Measurements from ENCODE around the gene ABHD14A. TPM values are rescaled to one million over a fixed set of nuclear protein-coding genes. Genes with fewer than 3 reads are reported as not detected.

The ABHD14A gene
- total RNA-seq, 1 donor: 18.8 TPM

DNA sequence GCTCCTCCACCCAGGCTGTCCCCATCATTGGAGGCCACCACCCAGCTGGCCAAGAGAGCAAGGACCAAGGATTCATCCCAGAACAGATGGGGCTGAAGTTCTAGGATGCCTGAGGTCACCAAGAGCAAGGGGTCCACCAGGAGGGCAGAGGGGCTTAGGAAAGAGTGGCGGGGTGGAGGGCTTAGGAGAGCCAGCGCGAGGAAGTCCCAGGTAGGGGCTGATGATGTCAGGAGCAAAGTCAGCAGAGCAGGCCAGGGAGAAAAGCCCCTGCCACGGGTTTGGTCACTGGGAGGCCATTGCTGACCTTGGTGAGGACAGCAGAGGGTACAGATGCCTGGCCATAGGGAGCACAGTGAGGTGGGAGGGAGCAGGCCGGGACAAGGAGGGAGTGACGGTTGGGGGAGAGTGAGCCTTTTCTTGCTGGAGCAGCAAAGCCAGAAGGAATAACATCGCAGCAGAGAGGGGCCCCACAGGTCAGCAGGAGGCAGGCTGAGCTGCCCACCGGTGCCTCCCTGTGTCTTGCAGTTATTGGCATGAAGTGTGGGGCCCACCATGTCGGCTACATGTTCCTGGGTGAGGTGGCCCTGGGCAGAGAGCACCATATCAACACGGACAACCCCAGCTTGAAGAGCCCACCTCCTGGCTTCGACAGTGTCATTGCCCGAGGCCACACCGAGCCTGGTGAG, 27.5 kb upstream of the ABHD14A start:
- no peak overlapping the region for H3K27ac ChIP-seq (ENCODE audit: low read depth, low read length)
- H3K4me3 ChIP-seq (ENCODE audit: insufficient read depth, low read length): no peak overlapping the region
- H4K20me1 ChIP-seq (ENCODE audit: insufficient read depth, low read length): no peaks in the 10 kb centered on the region
- H3K4me1 ChIP-seq (ENCODE audit: insufficient read depth, low read length): peaks cover 11% of the 10 kb centered on the region
- DNase-seq (ENCODE audit: insufficient read length, low spot score, missing footprints): peak; percentile 50
- H3K79me2 ChIP-seq (ENCODE audit: insufficient read depth, low read length): no peaks in the 10 kb centered on the region
- TF ChIP-seq, protein P1, sequence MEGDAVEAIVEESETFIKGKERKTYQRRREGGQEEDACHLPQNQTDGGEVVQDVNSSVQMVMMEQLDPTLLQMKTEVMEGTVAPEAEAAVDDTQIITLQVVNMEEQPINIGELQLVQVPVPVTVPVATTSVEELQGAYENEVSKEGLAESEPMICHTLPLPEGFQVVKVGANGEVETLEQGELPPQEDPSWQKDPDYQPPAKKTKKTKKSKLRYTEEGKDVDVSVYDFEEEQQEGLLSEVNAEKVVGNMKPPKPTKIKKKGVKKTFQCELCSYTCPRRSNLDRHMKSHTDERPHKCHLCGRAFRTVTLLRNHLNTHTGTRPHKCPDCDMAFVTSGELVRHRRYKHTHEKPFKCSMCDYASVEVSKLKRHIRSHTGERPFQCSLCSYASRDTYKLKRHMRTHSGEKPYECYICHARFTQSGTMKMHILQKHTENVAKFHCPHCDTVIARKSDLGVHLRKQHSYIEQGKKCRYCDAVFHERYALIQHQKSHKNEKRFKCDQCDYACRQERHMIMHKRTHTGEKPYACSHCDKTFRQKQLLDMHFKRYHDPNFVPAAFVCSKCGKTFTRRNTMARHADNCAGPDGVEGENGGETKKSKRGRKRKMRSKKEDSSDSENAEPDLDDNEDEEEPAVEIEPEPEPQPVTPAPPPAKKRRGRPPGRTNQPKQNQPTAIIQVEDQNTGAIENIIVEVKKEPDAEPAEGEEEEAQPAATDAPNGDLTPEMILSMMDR (IDR thresholded peaks at IDR 0.05; ENCODE audit: extremely low read depth, low read depth, low read length): no peak
- H3K4me2 ChIP-seq (ENCODE audit: insufficient read depth, low read length): no peak overlapping the region
- no peaks in the 10 kb centered on the region for H3K27me3 ChIP-seq (ENCODE audit: insufficient read depth, low read length)
- peaks cover 24% of the 10 kb centered on the region for H3K36me3 ChIP-seq (ENCODE audit: insufficient read depth, low read length)
- H2AFZ ChIP-seq (ENCODE audit: low read length): no peak overlapping the region
- no peaks in the 10 kb centered on the region for H3K9me3 ChIP-seq (ENCODE audit: low read depth, low read length)

- no peak overlapping the region for H3K4me3 ChIP-seq (ENCODE audit: insufficient read depth, low read length)
- H3K36me3 ChIP-seq (ENCODE audit: insufficient read depth, low read length): peaks cover 24% of the 10 kb centered on the region
- no peak overlapping the region for H3K27ac ChIP-seq (ENCODE audit: low read depth, low read length)
- H3K27me3 ChIP-seq (ENCODE audit: insufficient read depth, low read length): no peaks in the 10 kb centered on the region
- H3K79me2 ChIP-seq (ENCODE audit: insufficient read depth, low read length): no peaks in the 10 kb centered on the region
- no peaks in the 10 kb centered on the region for H3K9me3 ChIP-seq (ENCODE audit: low read depth, low read length)
- peaks cover 7% of the 10 kb centered on the region for H3K4me1 ChIP-seq (ENCODE audit: insufficient read depth, low read length)
- no peak overlapping the region for H3K4me2 ChIP-seq (ENCODE audit: insufficient read depth, low read length)
- TF ChIP-seq, protein P1 (IDR thresholded peaks at IDR 0.05; ENCODE audit: extremely low read depth, low read depth, low read length): no peak
- no peaks in the 10 kb centered on the region for H4K20me1 ChIP-seq (ENCODE audit: insufficient read depth, low read length)
- peak; percentile 18 for DNase-seq (ENCODE audit: insufficient read length, low spot score, missing footprints)
- H2AFZ ChIP-seq (ENCODE audit: low read length): no peak overlapping the region
These were observed 26.8 kb upstream of the ABHD14A start for GRCh38 chr3:51948016-51948580.

DNA sequence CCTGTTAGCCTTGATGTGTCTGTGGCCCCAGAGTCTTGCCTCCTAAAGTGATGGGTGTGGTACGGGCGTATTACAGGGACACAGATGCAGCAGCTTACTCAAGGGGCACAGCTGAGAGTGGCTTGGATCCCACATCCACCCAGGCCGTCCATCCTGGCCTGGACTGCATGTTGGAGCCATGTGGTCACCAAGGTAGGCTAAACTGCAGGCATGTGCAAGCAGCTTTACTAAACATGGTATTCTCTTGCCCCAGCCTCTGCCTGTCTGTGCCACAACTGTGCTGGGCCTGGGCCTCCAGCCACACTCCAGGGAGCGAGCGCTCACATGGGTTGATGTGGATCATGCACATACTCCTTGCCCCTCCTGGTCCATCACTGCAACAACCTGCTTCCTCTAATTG, 25.7 kb upstream of the ABHD14A start:
- H3K79me2 ChIP-seq (ENCODE audit: insufficient read depth, low read length): no peaks in the 10 kb centered on the region
- no peak overlapping the region for H3K4me2 ChIP-seq (ENCODE audit: insufficient read depth, low read length)
- H3K4me3 ChIP-seq (ENCODE audit: insufficient read depth, low read length): no peak overlapping the region
- H3K9me3 ChIP-seq (ENCODE audit: low read depth, low read length): no peaks in the 10 kb centered on the region
- H2AFZ ChIP-seq (ENCODE audit: low read length): no peak overlapping the region
- peaks cover 22% of the 10 kb centered on the region for H3K36me3 ChIP-seq (ENCODE audit: insufficient read depth, low read length)
- peaks cover 11% of the 10 kb centered on the region for H3K4me1 ChIP-seq (ENCODE audit: insufficient read depth, low read length)
- H3K27me3 ChIP-seq (ENCODE audit: insufficient read depth, low read length): no peaks in the 10 kb centered on the region
- H3K27ac ChIP-seq (ENCODE audit: low read depth, low read length): no peak overlapping the region
- peak; percentile 79 for DNase-seq (ENCODE audit: insufficient read length, low spot score, missing footprints)
- H4K20me1 ChIP-seq (ENCODE audit: insufficient read depth, low read length): no peaks in the 10 kb centered on the region
- TF ChIP-seq, protein P1 (IDR thresholded peaks at IDR 0.05; ENCODE audit: extremely low read depth, low read depth, low read length): no peak

GRCh38 chr3:51950899-51951298, 24.0 kb upstream of the ABHD14A start:
- TF ChIP-seq, protein P1 (IDR thresholded peaks at IDR 0.05; ENCODE audit: extremely low read depth, low read depth, low read length): no peak
- H4K20me1 ChIP-seq (ENCODE audit: insufficient read depth, low read length): no peaks in the 10 kb centered on the region
- H3K27ac ChIP-seq (ENCODE audit: low read depth, low read length): no peak overlapping the region
- H3K4me3 ChIP-seq (ENCODE audit: insufficient read depth, low read length): no peak overlapping the region
- H3K79me2 ChIP-seq (ENCODE audit: insufficient read depth, low read length): no peaks in the 10 kb centered on the region
- DNase-seq (ENCODE audit: insufficient read length, low spot score, missing footprints): no peak
- peaks cover 11% of the 10 kb centered on the region for H3K4me1 ChIP-seq (ENCODE audit: insufficient read depth, low read length)
- H3K4me2 ChIP-seq (ENCODE audit: insufficient read depth, low read length): no peak overlapping the region
- H3K36me3 ChIP-seq (ENCODE audit: insufficient read depth, low read length): peaks cover 10% of the 10 kb centered on the region
- no peaks in the 10 kb centered on the region for H3K27me3 ChIP-seq (ENCODE audit: insufficient read depth, low read length)
- no peaks in the 10 kb centered on the region for H3K9me3 ChIP-seq (ENCODE audit: low read depth, low read length)
- H2AFZ ChIP-seq (ENCODE audit: low read length): no peak overlapping the region
